H1 (cell line): Measurements from ENCODE around the gene ROGDI. TPM values are rescaled to one million over a fixed set of nuclear protein-coding genes. Genes with fewer than 3 reads are reported as not detected.

Source experiments
- CHD2 ChIP-seq: IDR thresholded peaks from 2 replicates; pipeline ENCODE4 v1.6.1; 2012; ENCODE audit warnings: low read length, improper control_type of control experiment
- JUN ChIP-seq: IDR thresholded peaks from 2 replicates; pipeline ENCODE4 v1.6.1; 2011; ENCODE audit warnings: low read depth, mild to moderate bottlenecking, improper control_type of control experiment, low read length
- KDM5A ChIP-seq: fragments of 200-600 bp; IDR thresholded peaks from 2 replicates; pipeline ENCODE4 v1.7.1; 2012; ENCODE audit warnings: mild to moderate bottlenecking, low read length, inconsistent platforms, mixed read lengths
- PHF8 ChIP-seq: fragments of 200-600 bp; sonication (generic); conservative IDR thresholded peaks from 2 replicates; pipeline ENCODE4 v1.7.1; 2012; ENCODE audit warnings: low read depth, mild to moderate bottlenecking, inconsistent platforms, low read length, moderate library complexity
- SIRT6 ChIP-seq: IDR thresholded peaks from one replicate; pipeline ENCODE4 v1.7.1; 2012; ENCODE audit warnings: low read length, inconsistent platforms
- polyA plus RNA-seq, 7 experiments: library from polyadenylated mRNA; depleted of rRNA in 3 of 7; stranded (reverse) in 5 of 7; unstranded in 2 of 7; fragments of >200 nt in 5 of 7; fragments of 200-250 nt in 2 of 7; gene quantifications; 1 replicate in 5 of 7; 2 replicates in 1 of 7; 4 replicates in 1 of 7; pipeline versions ENCODE4 v1.2.1 to v1.2.3, GENCODE V29; 2011 to 2013; ENCODE audit warnings: missing spikeins in 2 of 7, mixed read lengths in 2 of 7
- total RNA-seq: library from RNA; stranded (reverse); fragmentation: NEBNext Ultra II Directional; extraction: Animal tissue kit (Norgen Biotek cat#: 25700); gene quantifications from 2 replicates; pipeline ENCODE4 v1.2.1, GENCODE V29; 2021
- TF ChIP-seq, protein P1 (sequence below): IDR thresholded peaks from 2 replicates; pipeline ENCODE4 v1.6.1; 2012; ENCODE audit warnings: inconsistent platforms

ROGDI gene
- total and polyA plus RNA-seq, 2 of the 8 experiments (the other 6 are each of a cell fraction or from before 2014, with no cell fraction given) = 27.4 to 68.4 TPM

DNA sequence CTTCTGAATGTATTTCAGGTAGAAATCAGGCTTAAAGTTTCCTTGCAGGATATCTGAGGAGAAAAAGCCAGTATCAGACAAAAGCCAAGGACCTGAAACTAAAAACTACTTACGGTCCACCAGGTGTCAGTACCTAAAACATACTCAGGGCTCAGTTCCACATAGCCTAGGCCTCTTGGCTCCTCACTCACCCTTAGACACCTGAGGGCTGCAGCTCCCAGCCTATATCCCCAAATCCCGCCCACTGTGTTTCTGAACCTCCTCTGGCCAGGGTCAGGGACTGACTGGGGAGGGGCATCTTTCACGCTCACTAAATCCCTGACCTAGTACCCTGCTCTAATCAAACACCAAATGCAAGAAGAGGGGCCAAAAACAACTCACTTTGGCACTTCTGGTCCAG lies 8.8 kb upstream of the ROGDI start (continued):
- TF ChIP-seq SIRT6 (no peak), KDM5A (no peak), CHD2 (no peak), JUN (no peak), PHF8 (no peak)
- TF ChIP-seq, protein P1, sequence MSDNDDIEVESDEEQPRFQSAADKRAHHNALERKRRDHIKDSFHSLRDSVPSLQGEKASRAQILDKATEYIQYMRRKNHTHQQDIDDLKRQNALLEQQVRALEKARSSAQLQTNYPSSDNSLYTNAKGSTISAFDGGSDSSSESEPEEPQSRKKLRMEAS = no peak
